Measurements from ENCODE around the gene GNG2.

DNA sequence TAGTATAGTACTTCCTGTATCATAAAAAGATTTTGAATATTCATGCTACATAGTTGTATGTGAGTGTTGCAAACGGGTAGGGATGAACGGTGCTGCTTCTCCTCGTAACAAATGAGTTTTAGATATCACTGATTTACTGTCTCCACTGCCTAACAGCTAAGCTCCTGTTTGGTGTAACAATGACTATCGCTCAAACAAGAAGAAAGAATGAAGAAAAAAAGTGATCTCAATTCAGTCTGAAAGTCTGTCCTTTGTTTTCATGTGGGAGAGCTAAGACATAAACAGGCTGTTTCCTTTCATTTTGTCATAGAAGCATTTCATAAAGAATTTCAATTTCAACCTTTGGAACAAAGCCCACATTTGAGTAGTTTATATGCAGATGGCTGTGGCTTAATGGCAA lies 102.9 kb downstream of the GNG2 start:
- TF ChIP-seq, protein P1, sequence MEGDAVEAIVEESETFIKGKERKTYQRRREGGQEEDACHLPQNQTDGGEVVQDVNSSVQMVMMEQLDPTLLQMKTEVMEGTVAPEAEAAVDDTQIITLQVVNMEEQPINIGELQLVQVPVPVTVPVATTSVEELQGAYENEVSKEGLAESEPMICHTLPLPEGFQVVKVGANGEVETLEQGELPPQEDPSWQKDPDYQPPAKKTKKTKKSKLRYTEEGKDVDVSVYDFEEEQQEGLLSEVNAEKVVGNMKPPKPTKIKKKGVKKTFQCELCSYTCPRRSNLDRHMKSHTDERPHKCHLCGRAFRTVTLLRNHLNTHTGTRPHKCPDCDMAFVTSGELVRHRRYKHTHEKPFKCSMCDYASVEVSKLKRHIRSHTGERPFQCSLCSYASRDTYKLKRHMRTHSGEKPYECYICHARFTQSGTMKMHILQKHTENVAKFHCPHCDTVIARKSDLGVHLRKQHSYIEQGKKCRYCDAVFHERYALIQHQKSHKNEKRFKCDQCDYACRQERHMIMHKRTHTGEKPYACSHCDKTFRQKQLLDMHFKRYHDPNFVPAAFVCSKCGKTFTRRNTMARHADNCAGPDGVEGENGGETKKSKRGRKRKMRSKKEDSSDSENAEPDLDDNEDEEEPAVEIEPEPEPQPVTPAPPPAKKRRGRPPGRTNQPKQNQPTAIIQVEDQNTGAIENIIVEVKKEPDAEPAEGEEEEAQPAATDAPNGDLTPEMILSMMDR (IDR thresholded peaks at IDR 0.05; ENCODE audit: low read depth, low read length, poor library complexity, severe bottlenecking) = no peak
- TF ChIP-seq EZH2phosphoT487 (IDR thresholded peaks at IDR 0.05; ENCODE audit: borderline replicate concordance, low read length) = no peak
